Right atrium auricular region (tissue), 2 donors: ENCODE results near the gene GCFC2. TPM values are rescaled to one million over a fixed set of nuclear protein-coding genes. Genes with fewer than 3 reads are reported as not detected.
A peak's percentile ranks its signal among the peaks of the same experiment; 100 is the strongest.

Source experiments
- DNase-seq: peaks from one replicate; pipeline ENCODE4 v3.0.0-alpha.2; 2019; ENCODE audit warnings: low spot score
- H3K27ac ChIP-seq, 2 donors: fragments of 200-600 bp; sonication (generic); 1 replicate in 1 of 2; 2 replicates in 1 of 2; pipeline ENCODE4 v1.5.1; 2016 to 2019
- H3K27me3 ChIP-seq, 2 donors: fragments of 200-600 bp; sonication (generic); one replicate each; pipeline versions ENCODE4 v1.5.1 to v1.6.0; 2017 to 2019
- H3K36me3 ChIP-seq: fragments of 200-600 bp; sonication (generic); one replicate; pipeline ENCODE4 v1.5.1; 2016
- H3K4me1 ChIP-seq, 2 donors: fragments of 200-600 bp; sonication (generic); one replicate each; pipeline versions ENCODE4 v1.5.1 to v1.6.0; 2017 to 2019
- H3K4me3 ChIP-seq, 2 donors: fragments of 200-600 bp; sonication (generic); 1 replicate in 1 of 2; 2 replicates in 1 of 2; pipeline ENCODE4 v1.5.1; 2017 to 2019; ENCODE audit warnings: mild to moderate bottlenecking in 1 of 2, moderate library complexity in 1 of 2
- H3K9me3 ChIP-seq, 2 donors: fragments of 200-600 bp; sonication (generic); one replicate each; pipeline ENCODE4 v1.5.1; 2019
- total RNA-seq, 2 donors: library from RNA; depleted of rRNA; stranded (reverse); fragments of >200 nt; gene quantifications; one replicate each; pipeline ENCODE4 v1.1.0, GENCODE V29; 2016
- TF ChIP-seq, protein P1 (sequence below), 2 donors: fragments of 200-600 bp; sonication (generic); IDR thresholded peaks; one replicate each; pipeline ENCODE4 v1.5.1; 2019; ENCODE audit warnings: antibody characterized with exemption in 2 of 2

The GCFC2 gene
- 10 to 100 TPM; 12.7 to 13.1 TPM for total RNA-seq

GRCh38 chr2:75710577-75711253 is at the start of gene GCFC2:
Gene GCFC2 (minus strand): TSS chr2:75710915. CDS start chr2:75710855, 60 bp downstream.
- Histone ChIP-seq H3K36me3 (peaks cover 5% of the 10 kb centered on the region), H3K27me3 (no peaks in the 10 kb centered on the region), H3K9me3 (no peaks in the 10 kb centered on the region), H3K4me1 (peaks cover 0 to 23% of the 10 kb centered on the region in 2 donors), H3K27ac (peak within 1 kb of the TSS; percentile 88 to 93), H3K4me3 (peak within 1 kb of the TSS; percentile 67 to 70)
- TF ChIP-seq, protein P1, sequence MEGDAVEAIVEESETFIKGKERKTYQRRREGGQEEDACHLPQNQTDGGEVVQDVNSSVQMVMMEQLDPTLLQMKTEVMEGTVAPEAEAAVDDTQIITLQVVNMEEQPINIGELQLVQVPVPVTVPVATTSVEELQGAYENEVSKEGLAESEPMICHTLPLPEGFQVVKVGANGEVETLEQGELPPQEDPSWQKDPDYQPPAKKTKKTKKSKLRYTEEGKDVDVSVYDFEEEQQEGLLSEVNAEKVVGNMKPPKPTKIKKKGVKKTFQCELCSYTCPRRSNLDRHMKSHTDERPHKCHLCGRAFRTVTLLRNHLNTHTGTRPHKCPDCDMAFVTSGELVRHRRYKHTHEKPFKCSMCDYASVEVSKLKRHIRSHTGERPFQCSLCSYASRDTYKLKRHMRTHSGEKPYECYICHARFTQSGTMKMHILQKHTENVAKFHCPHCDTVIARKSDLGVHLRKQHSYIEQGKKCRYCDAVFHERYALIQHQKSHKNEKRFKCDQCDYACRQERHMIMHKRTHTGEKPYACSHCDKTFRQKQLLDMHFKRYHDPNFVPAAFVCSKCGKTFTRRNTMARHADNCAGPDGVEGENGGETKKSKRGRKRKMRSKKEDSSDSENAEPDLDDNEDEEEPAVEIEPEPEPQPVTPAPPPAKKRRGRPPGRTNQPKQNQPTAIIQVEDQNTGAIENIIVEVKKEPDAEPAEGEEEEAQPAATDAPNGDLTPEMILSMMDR (IDR thresholded peaks at IDR 0.05) = peak in 1 of 2 donors; percentile 71
- peak; percentile 89 for DNase-seq

GRCh38 chr2:75752828-75753227 is 42.1 kb upstream of the GCFC2 start:
- Histone ChIP-seq H3K4me3 (no peak overlapping the region), H3K4me1 (no peaks in the 10 kb centered on the region), H3K9me3 (peaks cover 0 to 5% of the 10 kb centered on the region in 2 donors), H3K27me3 (no peaks in the 10 kb centered on the region), H3K36me3 (no peaks in the 10 kb centered on the region), H3K27ac (no peak overlapping the region)
- DNase-seq = no peak
- TF ChIP-seq, protein P1 (IDR thresholded peaks at IDR 0.05) = no peak

DNA sequence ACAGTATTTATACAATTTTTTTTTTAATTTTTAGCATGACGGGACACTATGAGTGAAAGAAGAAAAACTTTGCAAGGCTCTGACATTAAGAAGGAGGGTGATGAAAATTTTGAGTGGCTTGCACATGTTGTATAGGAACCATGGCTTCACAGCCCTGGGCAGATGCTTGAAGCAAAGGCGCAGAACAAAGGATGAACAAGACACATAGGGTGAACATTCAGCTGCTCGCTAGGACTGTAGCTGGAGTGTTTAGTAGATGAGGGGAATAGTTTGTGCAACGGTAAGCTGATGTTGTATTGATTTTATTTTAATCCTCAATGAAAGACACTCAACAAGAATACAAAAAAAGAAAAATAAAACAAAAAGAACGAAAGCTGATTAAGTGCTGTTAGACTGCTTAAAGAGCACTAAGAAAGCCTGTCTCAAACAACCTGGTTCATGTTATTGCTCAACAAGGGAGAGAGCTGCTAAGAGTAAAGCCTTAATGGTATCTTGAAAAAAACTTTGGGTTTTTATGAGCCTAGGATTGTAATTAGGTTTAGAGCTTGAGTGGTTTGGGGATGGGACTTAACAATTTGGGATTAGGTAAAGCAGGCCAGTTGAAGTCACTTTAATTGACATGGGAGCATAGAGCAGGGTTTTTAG is 41.2 kb upstream of the GCFC2 start:
- H3K4me3 ChIP-seq = no peak overlapping the region
- TF ChIP-seq, protein P1 (IDR thresholded peaks at IDR 0.05) = no peak
- no peaks in the 10 kb centered on the region for H3K27me3 ChIP-seq
- no peaks in the 10 kb centered on the region for H3K36me3 ChIP-seq
- peaks cover 0 to 5% of the 10 kb centered on the region in 2 donors for H3K9me3 ChIP-seq
- no peaks in the 10 kb centered on the region for H3K4me1 ChIP-seq
- no peak for DNase-seq
- no peak overlapping the region for H3K27ac ChIP-seq

GRCh38 chr2:75751360-75751759 is 40.6 kb upstream of the GCFC2 start:
- no peaks in the 10 kb centered on the region for H3K36me3 ChIP-seq
- no peak overlapping the region for H3K4me3 ChIP-seq
- DNase-seq = no peak
- peaks cover 0 to 5% of the 10 kb centered on the region in 2 donors for H3K9me3 ChIP-seq
- no peak overlapping the region for H3K27ac ChIP-seq
- TF ChIP-seq, protein P1 (IDR thresholded peaks at IDR 0.05) = no peak
- H3K27me3 ChIP-seq = no peaks in the 10 kb centered on the region
- H3K4me1 ChIP-seq = no peaks in the 10 kb centered on the region

DNA sequence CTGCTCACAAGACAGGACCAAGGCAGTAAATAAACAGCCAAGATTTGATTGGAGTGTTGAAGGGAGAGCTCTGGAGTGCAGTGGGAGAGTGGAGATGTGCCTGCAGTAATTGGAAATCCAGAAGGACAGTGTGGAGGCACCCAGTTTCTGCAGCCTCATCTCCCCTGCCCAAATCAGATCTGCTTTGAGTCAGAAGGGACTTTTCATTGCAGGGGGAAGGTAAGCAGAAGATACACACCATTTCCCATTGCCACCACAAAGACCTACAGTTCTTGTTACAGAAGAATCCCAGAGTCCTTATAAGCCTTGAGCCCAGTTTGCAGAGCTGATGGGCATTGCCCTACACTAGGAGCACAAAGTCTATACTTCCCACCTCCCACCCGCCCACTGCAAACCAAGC is 27.2 kb upstream of the GCFC2 start:
- Histone ChIP-seq H3K4me3 (no peak overlapping the region), H3K27ac (no peak overlapping the region), H3K27me3 (no peaks in the 10 kb centered on the region), H3K9me3 (peaks cover 0 to 1% of the 10 kb centered on the region in 2 donors), H3K4me1 (no peaks in the 10 kb centered on the region), H3K36me3 (no peaks in the 10 kb centered on the region)
- no peak for DNase-seq
- TF ChIP-seq, protein P1 (IDR thresholded peaks at IDR 0.05) = no peak
